ENCODE measurements around the gene SHB.

GRCh38 chr9:38022203-38022895 lies 46.7 kb downstream of the SHB start:
- TF ChIP-seq EZH2 (IDR thresholded peaks at IDR 0.05; ENCODE audit: low read length) (no peak), CTCF (optimal IDR thresholded peaks at IDR 0.05 in 1 of 3, IDR thresholded peaks at IDR 0.05 in 1 of 3, conservative IDR thresholded peaks at IDR 0.05 in 1 of 3; ENCODE audit: extremely low read depth in 1 of 3, insufficient read depth in 2 of 3, low read length in 3 of 3) (no peak)
